H1 (cell line): ENCODE measurements around the gene DISP3.

Experiments used
- ATF2 ChIP-seq: IDR thresholded peaks from 2 replicates; pipeline ENCODE4 v1.6.1; 2012; ENCODE audit warnings: low read length, inconsistent platforms
- BRCA1 ChIP-seq: IDR thresholded peaks from 2 replicates; pipeline ENCODE4 v1.6.1; 2012; ENCODE audit warnings: low read depth, low read length, improper control_type of control experiment
- CHD2 ChIP-seq: IDR thresholded peaks from 2 replicates; pipeline ENCODE4 v1.6.1; 2012; ENCODE audit warnings: low read length, improper control_type of control experiment
- CREB1 ChIP-seq: IDR thresholded peaks from 2 replicates; pipeline ENCODE4 v1.6.1; 2012; ENCODE audit warnings: inconsistent platforms
- CTCF ChIP-seq, 3 experiments: IDR thresholded peaks; 1 replicate in 2 of 3; 2 replicates in 1 of 3; pipeline versions ENCODE4 v1.5.1 to v1.6.1; 2011; ENCODE audit warnings: low read length in 3 of 3, mild to moderate bottlenecking in 3 of 3, inconsistent platforms in 2 of 3, low read depth in 1 of 3, moderate library complexity in 1 of 3; ENCODE audit not compliant: insufficient read depth in 1 of 3; ENCODE audit errors: control extremely low read depth in 1 of 3
- EP300 ChIP-seq, 2 experiments: IDR thresholded peaks; 1 replicate in 1 of 2; 2 replicates in 1 of 2; pipeline ENCODE4 v1.6.1; 2011 to 2012; ENCODE audit warnings: low read depth in 2 of 2, low read length in 2 of 2, mild to moderate bottlenecking in 2 of 2, borderline replicate concordance in 1 of 2, inconsistent platforms in 1 of 2, moderate library complexity in 1 of 2
- RFX5 ChIP-seq: IDR thresholded peaks from 2 replicates; pipeline ENCODE4 v1.6.1; 2011; ENCODE audit warnings: low read depth, low read length, improper control_type of control experiment, borderline replicate concordance

- no peak for TF ChIP-seq CHD2
- TF ChIP-seq RFX5 = no peak
- no peak for TF ChIP-seq ATF2
- no peak for TF ChIP-seq CTCF (IDR thresholded peaks at IDR 0.05; ENCODE audit: control extremely low read depth in 1 of 3, insufficient read depth in 1 of 3, low read depth in 1 of 3, low read length in 3 of 3)
- TF ChIP-seq CREB1 = no peak
- TF ChIP-seq BRCA1 = no peak
- TF ChIP-seq EP300 (IDR thresholded peaks at IDR 0.05; ENCODE audit: borderline replicate concordance in 1 of 2, low read depth in 2 of 2, low read length in 2 of 2) = peak in 1 of 2 experiments; percentile 56; a peak in 1 of 3 replicates
Observed at GRCh38 chr1:11531314-11531870, 52.4 kb downstream of the DISP3 start.
